B cell (primary cell): ENCODE measurements around the gene NUB1. TPM values are rescaled to one million over a fixed set of nuclear protein-coding genes. Genes with fewer than 3 reads are reported as not detected.

Experiments
- ATAC-seq: fragments of 200-7000 bp; cut with Tn5 transposase; one replicate; pipeline ENCODE4 v1.10.0; 2021; ENCODE audit warnings: low read depth, mild to moderate bottlenecking, moderate number of reproducible peaks, moderate library complexity
- CTCF ChIA-PET: fragments of 350-600 bp; sonication (Branson Sonifier 250); formaldehyde crosslinking; loops from one replicate; lab custom pipeline; 2021; ENCODE audit warnings: antibody characterized with exemption, inconsistent platforms; lab: Charles Lee
- POLR2A ChIA-PET: fragments of 350-600 bp; sonication (Branson Sonifier 250); formaldehyde crosslinking; loops from one replicate; lab custom pipeline; 2021; ENCODE audit warnings: antibody characterized with exemption; lab: Charles Lee
- DNase-seq: peaks from one replicate; pipeline ENCODE4 v3.0.0; 2013
- H2AFZ ChIP-seq: 2 replicates; pipeline ENCODE4 v1.6.1; 2012; ENCODE audit warnings: mild to moderate bottlenecking, low read depth, low read length; ENCODE audit not compliant: insufficient read depth, poor library complexity, severe bottlenecking
- H3K27ac ChIP-seq, 2 donors: 1 replicate in 1 of 2; 2 replicates in 1 of 2; pipeline ENCODE4 v1.5.1; 2012 to 2013; ENCODE audit warnings: low read length in 2 of 2, mild to moderate bottlenecking in 2 of 2, moderate library complexity in 1 of 2
- H3K27me3 ChIP-seq, 4 experiments: fragments of 200-600 bp in 1 of 4; sonication (generic) in 1 of 4; replicated peaks in 1 of 4; 1 replicate in 2 of 4; 2 replicates in 2 of 4; pipeline versions ENCODE4 v1.6.1 to v1.7.0; 2013 to 2016; ENCODE audit warnings: low read length in 3 of 4, mild to moderate bottlenecking in 2 of 4, mixed read lengths in 1 of 4, moderate library complexity in 1 of 4; ENCODE audit not compliant: insufficient read depth in 4 of 4, control insufficient read depth in 3 of 4; ENCODE audit errors: control extremely low read depth in 1 of 4
- H3K36me3 ChIP-seq, 2 experiments: replicated peaks in 1 of 2; 1 replicate in 1 of 2; 2 replicates in 1 of 2; pipeline versions ENCODE4 v1.6.1 to v1.7.1; 2013; ENCODE audit warnings: low read length in 1 of 2; ENCODE audit not compliant: insufficient read depth in 2 of 2, control insufficient read depth in 1 of 2; ENCODE audit errors: control extremely low read depth in 1 of 2, extremely low read depth in 1 of 2
- H3K4me1 ChIP-seq, 2 donors: fragments of 200-600 bp in 1 of 2; sonication (generic) in 1 of 2; 1 replicate in 1 of 2; 2 replicates in 1 of 2; pipeline versions ENCODE4 v1.5.1 to v1.6.1; 2013 to 2017; ENCODE audit warnings: low read length in 2 of 2; ENCODE audit not compliant: control insufficient read depth in 2 of 2, insufficient read depth in 2 of 2
- H3K4me2 ChIP-seq: replicated peaks from 2 replicates; pipeline ENCODE3; 2012; ENCODE audit warnings: mild to moderate bottlenecking, low read depth, low read length; ENCODE audit not compliant: poor library complexity, severe bottlenecking
- H3K4me3 ChIP-seq, 5 experiments: fragments of 200-600 bp in 1 of 5; sonication (generic) in 1 of 5; 1 replicate in 3 of 5; 2 replicates in 2 of 5; pipeline versions ENCODE4 v1.5.1 to v1.7.0; 2011 to 2016; ENCODE audit warnings: low read length in 4 of 5, mild to moderate bottlenecking in 4 of 5, low read depth in 2 of 5, control low read depth in 1 of 5, moderate library complexity in 1 of 5; ENCODE audit not compliant: insufficient read depth in 1 of 5; ENCODE audit errors: control extremely low read depth in 1 of 5, extremely low read depth in 1 of 5
- H3K79me2 ChIP-seq: fragments of 200-600 bp; sonication (generic); one replicate; pipeline ENCODE4 v1.6.0; 2016; ENCODE audit warnings: low read length; ENCODE audit not compliant: control insufficient read depth, insufficient read depth
- H3K9ac ChIP-seq: fragments of 200-600 bp; sonication (generic); 2 replicates; pipeline ENCODE4 v1.6.1; 2017; ENCODE audit warnings: mild to moderate bottlenecking, low read length, moderate library complexity
- H3K9me3 ChIP-seq, 3 donors: one replicate each; pipeline versions ENCODE4 v1.6.1 to v1.7.1; 2013; ENCODE audit warnings: low read length in 2 of 3; ENCODE audit not compliant: control insufficient read depth in 2 of 3, insufficient read depth in 1 of 3; ENCODE audit errors: control extremely low read depth in 1 of 3
- H4K20me1 ChIP-seq: 2 replicates; pipeline ENCODE4 v1.6.0; 2012; ENCODE audit warnings: mild to moderate bottlenecking, low read length; ENCODE audit not compliant: insufficient read depth, control insufficient read depth, poor library complexity, severe bottlenecking
- H3K27ac Mint-ChIP-seq: one replicate; pipeline ENCODE4 v1.8.0; 2021; ENCODE audit warnings: mixed read lengths
- H3K27me3 Mint-ChIP-seq: one replicate; pipeline ENCODE4 v1.8.0; 2021; ENCODE audit warnings: mixed read lengths
- H3K4me1 Mint-ChIP-seq: one replicate; pipeline ENCODE4 v1.8.0; 2021; ENCODE audit warnings: mixed read lengths
- H3K4me3 Mint-ChIP-seq: one replicate; pipeline ENCODE4 v1.8.0; 2021; ENCODE audit warnings: mixed read lengths
- H3K9me3 Mint-ChIP-seq: one replicate; pipeline ENCODE4 v1.8.0; 2022; ENCODE audit warnings: mixed read lengths; ENCODE audit not compliant: insufficient read depth
- CTCF ChIP-seq: fragments of 200-600 bp; IDR thresholded peaks from one replicate; pipeline ENCODE4 v1.8.0; 2022; ENCODE audit warnings: antibody characterized with exemption, mild to moderate bottlenecking
- EZH2 ChIP-seq: IDR thresholded peaks from 2 replicates; pipeline ENCODE4 v1.6.1; 2012; ENCODE audit warnings: borderline replicate concordance, low read depth, mild to moderate bottlenecking, moderate library complexity, low read length; ENCODE audit not compliant: insufficient read depth, poor library complexity, severe bottlenecking
- WGBS: methylation state at CpG from one replicate; pipeline ENCODE4 v1.1.5; 2013; ENCODE audit warnings: missing lambda C conversion rate; ENCODE audit not compliant: insufficient coverage; 5-methylcytosine and 5-hydroxymethylcytosine counted together
- intact Hi-C: fragments of 100-400 bp; cut with micrococcal nuclease; formaldehyde crosslinking; loops from one replicate; pipeline ENCODE4 v1.10.0; 2022
- polyA plus RNA-seq: library from polyadenylated mRNA; depleted of rRNA; stranded (reverse); fragments of >200 nt; gene quantifications from 2 replicates; pipeline ENCODE4 v1.2.3, GENCODE V29; 2012
- total RNA-seq, 2 donors: library from RNA; stranded (reverse); fragments of 120-200 nt in 1 of 2; gene quantifications; 1 replicate in 1 of 2; 2 replicates in 1 of 2; pipeline versions ENCODE4 v1.2.3 to v1.2.4, GENCODE V29; 2013 to 2022

The NUB1 gene
- total and polyA plus RNA-seq, 2 donors (not counting 1 experiment from before 2014, with no cell fraction given): 55.0 to 104 TPM

DNA sequence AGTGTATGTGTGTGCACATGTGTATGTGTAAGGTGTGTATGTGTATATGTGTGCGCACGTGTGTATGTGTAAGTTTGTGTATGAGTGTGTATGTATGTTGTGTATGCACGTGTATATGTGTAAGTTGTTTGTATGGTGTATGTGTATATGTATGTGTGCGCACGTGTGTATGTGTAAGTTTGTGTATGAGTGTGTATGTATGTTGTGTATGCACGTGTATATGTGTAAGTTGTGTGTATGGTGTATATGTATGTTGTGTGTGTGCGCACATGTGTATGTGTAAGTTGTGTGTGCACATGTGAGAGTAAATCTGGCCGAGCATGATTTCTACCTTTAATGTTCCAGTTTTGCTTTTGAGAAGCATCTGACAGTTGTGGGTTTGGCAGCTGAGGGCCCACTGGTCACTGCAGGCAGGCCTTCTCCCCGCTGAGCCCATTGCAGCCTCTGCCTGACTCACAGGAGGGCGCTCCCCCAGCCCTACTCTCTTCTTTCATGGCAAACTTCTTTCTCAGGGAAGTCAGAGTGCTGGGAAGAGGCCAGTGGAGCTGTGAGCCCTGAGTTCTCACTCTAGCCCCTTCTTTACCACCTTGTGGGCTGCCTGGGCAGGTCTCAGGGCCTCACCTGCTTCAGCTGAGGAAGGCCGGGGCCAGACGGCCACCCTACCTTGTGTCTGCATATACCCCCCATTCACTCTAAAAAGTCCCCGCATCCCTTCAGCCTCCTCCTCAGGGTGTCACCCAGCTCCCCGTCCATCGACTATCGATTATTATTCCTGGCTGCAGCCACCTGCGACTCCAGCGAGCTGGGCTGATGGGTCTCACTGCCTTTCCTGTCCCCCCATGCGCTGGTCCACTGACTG lies 57.1 kb downstream of the NUB1 start:
- H4K20me1 ChIP-seq: no peaks in the 10 kb centered on the region
- POLR2A ChIA-PET: no interaction called here
- WGBS: 93% methylated on average over 18 of the region's 19 CpGs

More for the DNA sequence above, 57.1 kb downstream of the NUB1 start:
- CTCF ChIA-PET: interaction anchor here (2.2 kb wide), 1 partner anchor 50 kb away, joined by 12 read pairs; no protein-coding TSS in a partner anchor
- Histone ChIP-seq H3K4me3 (no peak overlapping the region), H3K9ac (no peak overlapping the region), H3K9me3 (peaks cover 0 to 14% (median 0%) of the 10 kb centered on the region in 3 donors), H3K79me2 (no peaks in the 10 kb centered on the region), H3K36me3 (no peaks in the 10 kb centered on the region), H3K4me2 (no peak overlapping the region), H3K4me1 (peaks cover 13 to 16% of the 10 kb centered on the region in 2 donors), H3K27me3 (peaks cover 0 to 5% (median 0%) of the 10 kb centered on the region in 4 experiments), H3K27ac (no peak overlapping the region), H2AFZ (no peak overlapping the region)
- TF ChIP-seq EZH2: no peak
- no peak for TF ChIP-seq CTCF
- ATAC-seq (no peak), DNase-seq (no peak)
- Mint-ChIP-seq H3K4me3 (no peak overlapping the region), H3K27ac (no peak overlapping the region), H3K4me1 (peaks cover 25% of the 10 kb centered on the region), H3K9me3 (no peaks in the 10 kb centered on the region), H3K27me3 (peaks cover 3% of the 10 kb centered on the region)
- intact Hi-C loops: no loop called here
